Ovary (tissue), 3 donors: ENCODE results near the gene DCTD.

Experiments
- CTCF ChIP-seq, 3 donors: fragments of 450-650 bp in 2 of 3; fragments of 200-600 bp in 1 of 3; IDR thresholded peaks; one replicate each; pipeline versions ENCODE4 v1.5.1 to v1.8.0; 2016 to 2022; ENCODE audit warnings: antibody characterized with exemption in 3 of 3, mild to moderate bottlenecking in 1 of 3
- EP300 ChIP-seq: sonication (generic); formaldehyde crosslinking; IDR thresholded peaks from one replicate; pipeline ENCODE4 v1.6.1; 2017; ENCODE audit warnings: antibody characterized with exemption
- POLR2A ChIP-seq: fragments of 450-650 bp; IDR thresholded peaks from one replicate; pipeline ENCODE4 v1.6.1; 2017; ENCODE audit warnings: antibody characterized with exemption, mild to moderate bottlenecking, moderate library complexity
- donor health status: DM: no; HTN: no; CAD: no.

GRCh38 chr4:182918044-182918607 lies 940 bp upstream of the DCTD start:
- TF ChIP-seq CTCF (IDR thresholded peaks at IDR 0.05) (no peak), POLR2A (no peak), EP300 (no peak)
